SK-N-SH treated with all-trans-retinoic acid at 6 μM for 48 hours (cell line): Measurements from ENCODE around the gene DENND2A.
A peak's percentile ranks its signal among the peaks of the same experiment; 100 is the strongest.

ENCODE experiments used
- ATAC-seq: fragments of 200-7000 bp; cut with Tn5 transposase; 3 replicates; pipeline ENCODE4 v1.9.1; 2020; ENCODE audit warnings: mild to moderate bottlenecking, moderate library complexity
- BACH2 ChIP-seq: fragments of 250-450 bp; sonication (Bioruptor Pico); IDR thresholded peaks from 2 replicates; pipeline ENCODE4 v1.9.0; 2021; ENCODE audit warnings: mild to moderate bottlenecking, borderline replicate concordance
- CREB5 ChIP-seq: fragments of 250-450 bp; sonication (Bioruptor Pico); IDR thresholded peaks from 2 replicates; pipeline ENCODE4 v1.5.1; 2020; ENCODE audit warnings: low read depth, mild to moderate bottlenecking, moderate library complexity
- CSDC2 ChIP-seq: fragments of 250-450 bp; sonication (Bioruptor Pico); IDR thresholded peaks from 2 replicates; pipeline ENCODE4 v1.5.0; 2020; ENCODE audit warnings: mild to moderate bottlenecking, moderate library complexity
- CSRNP3 ChIP-seq: fragments of 250-450 bp; sonication (Bioruptor Pico); IDR thresholded peaks from 2 replicates; pipeline ENCODE4 v1.5.1; 2021; ENCODE audit warnings: mild to moderate bottlenecking, moderate library complexity
- ESRRG ChIP-seq: fragments of 250-450 bp; sonication (Bioruptor Pico); IDR thresholded peaks from 2 replicates; pipeline ENCODE4 v1.6.1; 2021; ENCODE audit warnings: mild to moderate bottlenecking
- PATZ1 ChIP-seq: fragments of 250-450 bp; sonication (Bioruptor Pico); IDR thresholded peaks from 2 replicates; pipeline ENCODE4 v1.8.0; 2020; ENCODE audit warnings: mild to moderate bottlenecking, moderate library complexity, borderline replicate concordance
- POU6F1 ChIP-seq: fragments of 250-450 bp; sonication (Bioruptor Pico); IDR thresholded peaks from 2 replicates; pipeline ENCODE4 v1.8.0; 2021; ENCODE audit warnings: low read depth, mild to moderate bottlenecking, moderate library complexity, borderline replicate concordance
- TCF4 ChIP-seq: fragments of 250-450 bp; sonication (Bioruptor Pico); IDR thresholded peaks from 2 replicates; pipeline ENCODE4 v1.8.0; 2021; ENCODE audit warnings: mild to moderate bottlenecking, moderate library complexity, borderline replicate concordance
- TOX ChIP-seq: fragments of 250-450 bp; sonication (Bioruptor Pico); IDR thresholded peaks from 2 replicates; pipeline ENCODE4 v1.8.0; 2021; ENCODE audit warnings: mild to moderate bottlenecking, moderate library complexity, borderline replicate concordance
- TSHZ2 ChIP-seq: fragments of 250-450 bp; sonication (Bioruptor Pico); IDR thresholded peaks from 2 replicates; pipeline ENCODE4 v1.5.0; 2020; ENCODE audit warnings: mild to moderate bottlenecking, moderate library complexity
- ZC3H10 ChIP-seq: fragments of 250-450 bp; sonication (Bioruptor Pico); IDR thresholded peaks from 2 replicates; pipeline ENCODE4 v1.5.1; 2021; ENCODE audit warnings: mild to moderate bottlenecking, moderate library complexity
- ZFP3 ChIP-seq: fragments of 250-450 bp; sonication (Bioruptor Pico); IDR thresholded peaks from 2 replicates; pipeline ENCODE4 v1.5.0; 2020; ENCODE audit warnings: mild to moderate bottlenecking, moderate library complexity
- ZFP30 ChIP-seq: fragments of 450-650 bp; formaldehyde crosslinking; IDR thresholded peaks from 2 replicates; pipeline ENCODE4 v1.5.0; 2022; ENCODE audit warnings: mild to moderate bottlenecking, moderate library complexity
- ZNF70 ChIP-seq: fragments of 450-650 bp; formaldehyde crosslinking; IDR thresholded peaks from 2 replicates; pipeline ENCODE4 v1.5.0; 2020; ENCODE audit warnings: mild to moderate bottlenecking, moderate library complexity
- ZNF8 ChIP-seq: fragments of 450-650 bp; formaldehyde crosslinking; IDR thresholded peaks from 2 replicates; pipeline ENCODE4 v1.5.0; 2020; ENCODE audit warnings: mild to moderate bottlenecking, moderate library complexity

Gene DENND2A

GRCh38 chr7:140640727-140641523, at the start of gene DENND2A:
TSS of gene DENND2A (minus strand) at chr7:140640813. CDS start at chr7:140602397, 38,416 bp downstream.
- TF ChIP-seq BACH2 (CRISPR knock-in tag): no peak
- TF ChIP-seq ZFP3 (CRISPR knock-in tag): 0 out of 2 replicates have a peak, but pooled peaks have one; percentile 25
- peak; percentile 67; the same call in 1 of the 2 replicates for TF ChIP-seq ESRRG (CRISPR knock-in tag)
- TF ChIP-seq CREB5 (CRISPR knock-in tag): no peak
- TF ChIP-seq PATZ1: 0 out of 2 replicates have a peak, but pooled peaks have one; percentile 32
- no peak for TF ChIP-seq POU6F1 (CRISPR knock-in tag)
- TF ChIP-seq ZNF70 (CRISPR knock-in tag): 0 out of 2 replicates have a peak, but pooled peaks have one; percentile 5
- no peak for TF ChIP-seq CSDC2 (CRISPR knock-in tag)
- TF ChIP-seq TSHZ2 (CRISPR knock-in tag): 0 out of 2 replicates have a peak, but pooled peaks have one; percentile 36
- peak; percentile 56 for ATAC-seq

GRCh38 chr7:140689199-140690152, 48.9 kb upstream of the DENND2A start:
- ATAC-seq: no peak

More at GRCh38 chr7:140689199-140690152, 48.9 kb upstream of the DENND2A start:
- TF ChIP-seq PATZ1 (no peak), TOX (CRISPR knock-in tag) (no peak), BACH2 (CRISPR knock-in tag) (no peak), TCF4 (CRISPR knock-in tag) (no peak), POU6F1 (CRISPR knock-in tag) (no peak), ESRRG (CRISPR knock-in tag) (no peak), ZNF8 (no peak), CSRNP3 (no peak), ZFP30 (CRISPR knock-in tag) (no peak), ZC3H10 (CRISPR knock-in tag) (no peak), CREB5 (CRISPR knock-in tag) (no peak), ZNF70 (CRISPR knock-in tag) (no peak)
